ENCODE measurements around the gene CLEC4M.

GRCh38 chr19:7783991-7784423, 21.0 kb downstream of the CLEC4M start:
- TF ChIP-seq CTCF (IDR thresholded peaks at IDR 0.05; ENCODE audit: insufficient read depth, low read length, poor library complexity, severe bottlenecking) (no peak), EZH2phosphoT487 (conservative IDR thresholded peaks at IDR 0.05; ENCODE audit: low read length) (no peak)

All from SU-DHL-6 (cell line).